SK-N-SH treated with all-trans-retinoic acid at 6 μM for 48 hours (cell line): ENCODE results near the gene MPHOSPH8.

Experiments
- ATAC-seq: fragments of 200-7000 bp; cut with Tn5 transposase; 3 replicates; pipeline ENCODE4 v1.9.1; 2020; ENCODE audit warnings: mild to moderate bottlenecking, moderate library complexity
- BACH2 ChIP-seq: fragments of 250-450 bp; sonication (Bioruptor Pico); IDR thresholded peaks from 2 replicates; pipeline ENCODE4 v1.9.0; 2021; ENCODE audit warnings: mild to moderate bottlenecking, borderline replicate concordance
- CREB5 ChIP-seq: fragments of 250-450 bp; sonication (Bioruptor Pico); IDR thresholded peaks from 2 replicates; pipeline ENCODE4 v1.5.1; 2020; ENCODE audit warnings: low read depth, mild to moderate bottlenecking, moderate library complexity
- CSDC2 ChIP-seq: fragments of 250-450 bp; sonication (Bioruptor Pico); IDR thresholded peaks from 2 replicates; pipeline ENCODE4 v1.5.0; 2020; ENCODE audit warnings: mild to moderate bottlenecking, moderate library complexity
- ESRRG ChIP-seq: fragments of 250-450 bp; sonication (Bioruptor Pico); IDR thresholded peaks from 2 replicates; pipeline ENCODE4 v1.6.1; 2021; ENCODE audit warnings: mild to moderate bottlenecking
- GLIS3 ChIP-seq: fragments of 250-450 bp; sonication (Bioruptor Pico); IDR thresholded peaks from 2 replicates; pipeline ENCODE4 v1.5.0; 2020; ENCODE audit warnings: mild to moderate bottlenecking, moderate library complexity
- ISL1 ChIP-seq: fragments of 250-450 bp; sonication (Bioruptor Pico); IDR thresholded peaks from 2 replicates; pipeline ENCODE4 v2.1.2; 2022; ENCODE audit warnings: mild to moderate bottlenecking, moderate library complexity
- PATZ1 ChIP-seq: fragments of 250-450 bp; sonication (Bioruptor Pico); IDR thresholded peaks from 2 replicates; pipeline ENCODE4 v1.8.0; 2020; ENCODE audit warnings: mild to moderate bottlenecking, moderate library complexity, borderline replicate concordance
- POU6F1 ChIP-seq: fragments of 250-450 bp; sonication (Bioruptor Pico); IDR thresholded peaks from 2 replicates; pipeline ENCODE4 v1.8.0; 2021; ENCODE audit warnings: low read depth, mild to moderate bottlenecking, moderate library complexity, borderline replicate concordance
- PPARA ChIP-seq: fragments of 250-450 bp; sonication (Bioruptor Pico); IDR thresholded peaks from 2 replicates; pipeline ENCODE4 v1.5.0; 2020; ENCODE audit warnings: mild to moderate bottlenecking, borderline replicate concordance
- RARB ChIP-seq: fragments of 250-450 bp; sonication (Bioruptor Pico); IDR thresholded peaks from 2 replicates; pipeline ENCODE4 v1.8.0; 2021; ENCODE audit warnings: mild to moderate bottlenecking, moderate library complexity
- TCF4 ChIP-seq: fragments of 250-450 bp; sonication (Bioruptor Pico); IDR thresholded peaks from 2 replicates; pipeline ENCODE4 v1.8.0; 2021; ENCODE audit warnings: mild to moderate bottlenecking, moderate library complexity, borderline replicate concordance
- TOX ChIP-seq: fragments of 250-450 bp; sonication (Bioruptor Pico); IDR thresholded peaks from 2 replicates; pipeline ENCODE4 v1.8.0; 2021; ENCODE audit warnings: mild to moderate bottlenecking, moderate library complexity, borderline replicate concordance
- ZC3H10 ChIP-seq: fragments of 250-450 bp; sonication (Bioruptor Pico); IDR thresholded peaks from 2 replicates; pipeline ENCODE4 v1.5.1; 2021; ENCODE audit warnings: mild to moderate bottlenecking, moderate library complexity
- ZFP3 ChIP-seq: fragments of 250-450 bp; sonication (Bioruptor Pico); IDR thresholded peaks from 2 replicates; pipeline ENCODE4 v1.5.0; 2020; ENCODE audit warnings: mild to moderate bottlenecking, moderate library complexity
- ZNF565 ChIP-seq: fragments of 450-650 bp; formaldehyde crosslinking; conservative IDR thresholded peaks from 2 replicates; pipeline ENCODE4 v1.5.0; 2020; ENCODE audit warnings: low read depth, mild to moderate bottlenecking, moderate library complexity
- ZNF8 ChIP-seq: fragments of 450-650 bp; formaldehyde crosslinking; IDR thresholded peaks from 2 replicates; pipeline ENCODE4 v1.5.0; 2020; ENCODE audit warnings: mild to moderate bottlenecking, moderate library complexity
- TF ChIP-seq, protein P1 (sequence below): fragments of 250-450 bp; sonication (Bioruptor Pico); IDR thresholded peaks from 2 replicates; pipeline ENCODE4 v1.5.0; 2020; ENCODE audit warnings: mild to moderate bottlenecking, moderate library complexity
- TF ChIP-seq, protein P2 (sequence below): fragments of 250-450 bp; sonication (Bioruptor Pico); IDR thresholded peaks from 2 replicates; pipeline ENCODE4 v1.5.1; 2021; ENCODE audit warnings: mild to moderate bottlenecking, moderate library complexity

Gene MPHOSPH8

GRCh38 chr13:19596960-19597361 is 36.5 kb upstream of the MPHOSPH8 start:
- TF ChIP-seq CSDC2 (CRISPR knock-in tag) (no peak), CREB5 (CRISPR knock-in tag) (no peak), ZFP3 (CRISPR knock-in tag) (no peak), RARB (CRISPR knock-in tag) (no peak)
- ATAC-seq = no peak

DNA sequence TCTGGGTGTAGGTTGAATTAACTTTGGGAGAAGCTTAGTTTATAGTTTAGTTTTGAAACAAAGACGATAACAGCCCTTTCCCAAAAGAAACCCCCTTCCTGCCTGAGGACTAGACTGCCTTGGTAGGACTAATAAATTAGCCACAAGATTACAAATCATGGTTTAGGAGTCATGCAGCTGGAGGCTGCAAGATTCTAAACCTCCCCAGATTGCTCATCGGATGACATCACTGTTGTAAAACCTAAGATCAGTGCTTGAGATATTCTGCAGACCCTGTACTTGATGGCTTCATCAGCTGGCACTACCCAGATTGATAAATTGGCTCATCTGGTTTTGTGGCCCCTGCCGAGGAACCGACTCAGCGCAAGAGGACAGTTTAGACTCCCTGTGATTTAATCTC is 35.9 kb upstream of the MPHOSPH8 start:
- TF ChIP-seq TOX (CRISPR knock-in tag) (no peak), CREB5 (CRISPR knock-in tag) (no peak), BACH2 (CRISPR knock-in tag) (no peak), ZNF8 (CRISPR knock-in tag) (no peak)

GRCh38 chr13:19601749-19602725 is 31.4 kb upstream of the MPHOSPH8 start:
- ATAC-seq = peak; percentile 91
- TF ChIP-seq ZFP3 (CRISPR knock-in tag) (peak; percentile 31; the same call in 1 of the 2 replicates), POU6F1 (CRISPR knock-in tag) (no peak), ESRRG (CRISPR knock-in tag) (no peak)

More for the DNA sequence above, 35.9 kb upstream of the MPHOSPH8 start:
- ATAC-seq = no peak

- ATAC-seq = no peak
- TF ChIP-seq TCF4 (CRISPR knock-in tag) (no peak), PATZ1 (CRISPR knock-in tag) (no peak), ZNF565 (CRISPR knock-in tag) (no peak), ZNF8 (CRISPR knock-in tag) (no peak), PPARA (CRISPR knock-in tag) (no peak), GLIS3 (CRISPR knock-in tag) (no peak), ZC3H10 (CRISPR knock-in tag) (no peak), POU6F1 (CRISPR knock-in tag) (no peak), CREB5 (CRISPR knock-in tag) (no peak), ISL1 (no peak)
- TF ChIP-seq, protein P1, sequence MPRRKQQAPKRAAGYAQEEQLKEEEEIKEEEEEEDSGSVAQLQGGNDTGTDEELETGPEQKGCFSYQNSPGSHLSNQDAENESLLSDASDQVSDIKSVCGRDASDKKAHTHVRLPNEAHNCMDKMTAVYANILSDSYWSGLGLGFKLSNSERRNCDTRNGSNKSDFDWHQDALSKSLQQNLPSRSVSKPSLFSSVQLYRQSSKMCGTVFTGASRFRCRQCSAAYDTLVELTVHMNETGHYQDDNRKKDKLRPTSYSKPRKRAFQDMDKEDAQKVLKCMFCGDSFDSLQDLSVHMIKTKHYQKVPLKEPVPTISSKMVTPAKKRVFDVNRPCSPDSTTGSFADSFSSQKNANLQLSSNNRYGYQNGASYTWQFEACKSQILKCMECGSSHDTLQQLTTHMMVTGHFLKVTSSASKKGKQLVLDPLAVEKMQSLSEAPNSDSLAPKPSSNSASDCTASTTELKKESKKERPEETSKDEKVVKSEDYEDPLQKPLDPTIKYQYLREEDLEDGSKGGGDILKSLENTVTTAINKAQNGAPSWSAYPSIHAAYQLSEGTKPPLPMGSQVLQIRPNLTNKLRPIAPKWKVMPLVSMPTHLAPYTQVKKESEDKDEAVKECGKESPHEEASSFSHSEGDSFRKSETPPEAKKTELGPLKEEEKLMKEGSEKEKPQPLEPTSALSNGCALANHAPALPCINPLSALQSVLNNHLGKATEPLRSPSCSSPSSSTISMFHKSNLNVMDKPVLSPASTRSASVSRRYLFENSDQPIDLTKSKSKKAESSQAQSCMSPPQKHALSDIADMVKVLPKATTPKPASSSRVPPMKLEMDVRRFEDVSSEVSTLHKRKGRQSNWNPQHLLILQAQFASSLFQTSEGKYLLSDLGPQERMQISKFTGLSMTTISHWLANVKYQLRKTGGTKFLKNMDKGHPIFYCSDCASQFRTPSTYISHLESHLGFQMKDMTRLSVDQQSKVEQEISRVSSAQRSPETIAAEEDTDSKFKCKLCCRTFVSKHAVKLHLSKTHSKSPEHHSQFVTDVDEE (CRISPR knock-in tag) = no peak
- TF ChIP-seq, protein P2, sequence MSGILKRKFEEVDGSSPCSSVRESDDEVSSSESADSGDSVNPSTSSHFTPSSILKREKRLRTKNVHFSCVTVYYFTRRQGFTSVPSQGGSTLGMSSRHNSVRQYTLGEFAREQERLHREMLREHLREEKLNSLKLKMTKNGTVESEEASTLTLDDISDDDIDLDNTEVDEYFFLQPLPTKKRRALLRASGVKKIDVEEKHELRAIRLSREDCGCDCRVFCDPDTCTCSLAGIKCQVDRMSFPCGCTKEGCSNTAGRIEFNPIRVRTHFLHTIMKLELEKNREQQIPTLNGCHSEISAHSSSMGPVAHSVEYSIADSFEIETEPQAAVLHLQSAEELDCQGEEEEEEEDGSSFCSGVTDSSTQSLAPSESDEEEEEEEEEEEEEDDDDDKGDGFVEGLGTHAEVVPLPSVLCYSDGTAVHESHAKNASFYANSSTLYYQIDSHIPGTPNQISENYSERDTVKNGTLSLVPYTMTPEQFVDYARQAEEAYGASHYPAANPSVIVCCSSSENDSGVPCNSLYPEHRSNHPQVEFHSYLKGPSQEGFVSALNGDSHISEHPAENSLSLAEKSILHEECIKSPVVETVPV (CRISPR knock-in tag) = no peak
- TF ChIP-seq, all 23 proteins: peak for 0
Measured at GRCh38 chr13:19604306-19604705, 29.2 kb upstream of the MPHOSPH8 start.
